GM18505 (cell line): ENCODE measurements around the gene PTPMT1.
"Not testable (repeated sequence)": the region's sequence is repeated elsewhere in the genome, so short reads cannot be mapped to it uniquely, and the experiment has no call there.

Experiments used
- ATAC-seq: cut with Tn5 transposase; IDR thresholded peaks from one replicate; pipeline ENCODE4 v1.9.1; 2021; ENCODE audit not compliant: unreplicated experiment
- POLR2A ChIP-seq: IDR thresholded peaks from 4 replicates; pipeline ENCODE4 v1.6.1; 2011; ENCODE audit warnings: borderline replicate concordance; ENCODE audit not compliant: insufficient read depth, insufficient read length; ENCODE audit errors: extremely low read depth

The PTPMT1 gene

GRCh38 chr11:47565340-47566148 lies at the start of gene PTPMT1:
PTPMT1 (plus strand) TSS chr11:47565599; CDS start chr11:47565623, 24 bp downstream.
- peak; percentile 87 for ATAC-seq

GRCh38 chr11:47516155-47516554 lies 49.2 kb upstream of the PTPMT1 start:
- no peak for ATAC-seq
- no peak for TF ChIP-seq POLR2A

More at GRCh38 chr11:47565340-47566148, at the start of gene PTPMT1:
- TF ChIP-seq POLR2A: peak; percentile 88

GRCh38 chr11:47516984-47517853 lies 48.2 kb upstream of the PTPMT1 start:
- ATAC-seq: no peak
- TF ChIP-seq POLR2A: no peak

- ATAC-seq: no peak
- no peak for TF ChIP-seq POLR2A
Observed at GRCh38 chr11:47518212-47518964, 47.0 kb upstream of the PTPMT1 start.

- TF ChIP-seq POLR2A: no peak
- no peak for ATAC-seq
Observed at GRCh38 chr11:47523490-47524225, 41.7 kb upstream of the PTPMT1 start.

GRCh38 chr11:47524291-47524874 lies 41.0 kb upstream of the PTPMT1 start:
- ATAC-seq: no peak

GRCh38 chr11:47526032-47526431 lies 39.4 kb upstream of the PTPMT1 start:
- ATAC-seq: not testable (repeated sequence)

More at GRCh38 chr11:47524291-47524874, 41.0 kb upstream of the PTPMT1 start:
- no peak for TF ChIP-seq POLR2A

- no peak for ATAC-seq
- no peak for TF ChIP-seq POLR2A
Observed at GRCh38 chr11:47527186-47527585, 38.2 kb upstream of the PTPMT1 start.

- ATAC-seq: no peak
- TF ChIP-seq POLR2A: no peak
Observed at GRCh38 chr11:47529951-47530350, 35.4 kb upstream of the PTPMT1 start.

GRCh38 chr11:47530721-47531120 lies 34.7 kb upstream of the PTPMT1 start:
- ATAC-seq: not testable (repeated sequence)

GRCh38 chr11:47531666-47532065 lies 33.7 kb upstream of the PTPMT1 start:
- no peak for TF ChIP-seq POLR2A
- no peak for ATAC-seq

GRCh38 chr11:47532597-47533213 lies 32.7 kb upstream of the PTPMT1 start:
- ATAC-seq: no peak
- no peak for TF ChIP-seq POLR2A
